GM21423 (cell line): ENCODE results near the gene P2RY2.
A peak's percentile ranks its signal among the peaks of the same experiment; 100 is the strongest.

Source experiments
- ATAC-seq: cut with Tn5 transposase; IDR thresholded peaks from one replicate; pipeline ENCODE4 v1.9.1; 2021; ENCODE audit warnings: mild to moderate bottlenecking, moderate library complexity; ENCODE audit not compliant: unreplicated experiment

P2RY2 gene

GRCh38 chr11:73241300-73241699 lies 23.2 kb downstream of the P2RY2 start:
- ATAC-seq = no peak

GRCh38 chr11:73242251-73243092 lies 24.4 kb downstream of the P2RY2 start:
- ATAC-seq = no peak

GRCh38 chr11:73243093-73243485 lies 25.0 kb downstream of the P2RY2 start:
- ATAC-seq = no peak

- ATAC-seq = no peak
Observed at GRCh38 chr11:73244589-73245240, 26.6 kb downstream of the P2RY2 start.

- ATAC-seq = no peak
Observed at GRCh38 chr11:73245461-73245860, 27.4 kb downstream of the P2RY2 start.

- no peak for ATAC-seq
Observed at GRCh38 chr11:73246303-73246702, 28.2 kb downstream of the P2RY2 start.

GRCh38 chr11:73248526-73249185 lies 30.6 kb downstream of the P2RY2 start:
- ATAC-seq = no peak

- peak; percentile 52 for ATAC-seq
Observed at GRCh38 chr11:73249304-73249703, 31.2 kb downstream of the P2RY2 start.

GRCh38 chr11:73249853-73250783 lies 32.0 kb downstream of the P2RY2 start:
- ATAC-seq = no peak

- ATAC-seq = no peak
Observed at GRCh38 chr11:73252577-73253191, 34.6 kb downstream of the P2RY2 start.

GRCh38 chr11:73257342-73258103 lies 39.4 kb downstream of the P2RY2 start:
- no peak for ATAC-seq

GRCh38 chr11:73258104-73259035 lies 40.3 kb downstream of the P2RY2 start:
- no peak for ATAC-seq

GRCh38 chr11:73259406-73260126 lies 41.5 kb downstream of the P2RY2 start:
- ATAC-seq = no peak

GRCh38 chr11:73260127-73260457 lies 42.0 kb downstream of the P2RY2 start:
- ATAC-seq = no peak

- ATAC-seq = no peak
Observed at GRCh38 chr11:73262851-73263495, 44.9 kb downstream of the P2RY2 start.

GRCh38 chr11:73263640-73264039 lies 45.6 kb downstream of the P2RY2 start:
- no peak for ATAC-seq

- ATAC-seq = no peak
Observed at GRCh38 chr11:73265278-73265810, 47.3 kb downstream of the P2RY2 start.
